ENCODE data around the gene FMNL3.

FMNL3 gene

GRCh38 chr12:49658276-49658675 is 48.9 kb downstream of the FMNL3 start:
- H3K4me3 ChIP-seq (ENCODE audit: low read length) = no peak overlapping the region
- no peak overlapping the region for H3K27ac ChIP-seq (ENCODE audit: low read length)
- no peaks in the 10 kb centered on the region for H3K4me1 ChIP-seq (ENCODE audit: control insufficient read depth, low read depth, low read length)
- no peak overlapping the region for H3K9ac ChIP-seq (ENCODE audit: low read length)
- peaks cover 31% of the 10 kb centered on the region for H3K36me3 ChIP-seq (ENCODE audit: control insufficient read depth, low read depth, low read length)
- H3K27me3 ChIP-seq (ENCODE audit: control insufficient read depth, insufficient read depth, low read length) = no peaks in the 10 kb centered on the region
- no peaks in the 10 kb centered on the region for H3K9me3 ChIP-seq (ENCODE audit: control insufficient read depth, low read depth, low read length)

GRCh38 chr12:49655595-49656236 is 51.5 kb downstream of the FMNL3 start:
- Histone ChIP-seq H3K27me3 (ENCODE audit: control insufficient read depth, insufficient read depth, low read length) (no peaks in the 10 kb centered on the region), H3K27ac (ENCODE audit: low read length) (no peak overlapping the region), H3K4me3 (ENCODE audit: low read length) (no peak overlapping the region), H3K9me3 (ENCODE audit: control insufficient read depth, low read depth, low read length) (no peaks in the 10 kb centered on the region), H3K4me1 (ENCODE audit: control insufficient read depth, low read depth, low read length) (no peaks in the 10 kb centered on the region), H3K9ac (ENCODE audit: low read length) (no peak overlapping the region), H3K36me3 (ENCODE audit: control insufficient read depth, low read depth, low read length) (peaks cover 41% of the 10 kb centered on the region)

DNA sequence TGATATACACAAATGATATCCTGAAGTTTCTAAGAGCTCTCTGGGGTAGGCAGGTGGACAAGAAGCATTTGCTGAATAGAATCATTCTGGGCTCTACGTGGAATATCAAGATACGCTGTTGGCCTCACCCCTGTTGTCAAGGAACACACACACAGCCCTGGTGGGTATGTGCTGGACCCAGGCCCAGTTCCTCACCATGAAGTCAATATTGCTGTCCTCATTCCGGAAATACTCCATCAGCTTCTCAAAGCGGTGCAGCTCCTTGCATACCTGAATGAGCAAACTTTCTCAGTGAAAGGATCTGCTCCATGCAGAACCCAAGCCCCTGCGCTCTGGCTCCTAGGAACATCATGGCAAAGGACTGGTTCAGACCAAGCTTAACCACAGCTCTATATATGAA is 52.5 kb downstream of the FMNL3 start:
- H3K27me3 ChIP-seq (ENCODE audit: control insufficient read depth, insufficient read depth, low read length) = no peaks in the 10 kb centered on the region
- H3K36me3 ChIP-seq (ENCODE audit: control insufficient read depth, low read depth, low read length) = peaks cover 43% of the 10 kb centered on the region
- H3K4me3 ChIP-seq (ENCODE audit: low read length) = no peak overlapping the region
- no peak overlapping the region for H3K9ac ChIP-seq (ENCODE audit: low read length)
- no peak overlapping the region for H3K27ac ChIP-seq (ENCODE audit: low read length)
- no peaks in the 10 kb centered on the region for H3K9me3 ChIP-seq (ENCODE audit: control insufficient read depth, low read depth, low read length)
- H3K4me1 ChIP-seq (ENCODE audit: control insufficient read depth, low read depth, low read length) = no peaks in the 10 kb centered on the region

GRCh38 chr12:49652921-49653520 is 54.2 kb downstream of the FMNL3 start:
- Histone ChIP-seq H3K4me3 (ENCODE audit: low read length) (no peak overlapping the region), H3K9me3 (ENCODE audit: control insufficient read depth, low read depth, low read length) (no peaks in the 10 kb centered on the region), H3K27ac (ENCODE audit: low read length) (no peak overlapping the region), H3K27me3 (ENCODE audit: control insufficient read depth, insufficient read depth, low read length) (no peaks in the 10 kb centered on the region), H3K9ac (ENCODE audit: low read length) (no peak overlapping the region), H3K36me3 (ENCODE audit: control insufficient read depth, low read depth, low read length) (peaks cover 55% of the 10 kb centered on the region), H3K4me1 (ENCODE audit: control insufficient read depth, low read depth, low read length) (no peaks in the 10 kb centered on the region)

GRCh38 chr12:49651855-49652254 is 55.4 kb downstream of the FMNL3 start:
- no peak overlapping the region for H3K9ac ChIP-seq (ENCODE audit: low read length)
- H3K36me3 ChIP-seq (ENCODE audit: control insufficient read depth, low read depth, low read length) = peaks cover 52% of the 10 kb centered on the region
- H3K27me3 ChIP-seq (ENCODE audit: control insufficient read depth, insufficient read depth, low read length) = no peaks in the 10 kb centered on the region
- H3K4me1 ChIP-seq (ENCODE audit: control insufficient read depth, low read depth, low read length) = no peaks in the 10 kb centered on the region
- H3K4me3 ChIP-seq (ENCODE audit: low read length) = no peak overlapping the region
- no peak overlapping the region for H3K27ac ChIP-seq (ENCODE audit: low read length)
- H3K9me3 ChIP-seq (ENCODE audit: control insufficient read depth, low read depth, low read length) = no peaks in the 10 kb centered on the region

DNA sequence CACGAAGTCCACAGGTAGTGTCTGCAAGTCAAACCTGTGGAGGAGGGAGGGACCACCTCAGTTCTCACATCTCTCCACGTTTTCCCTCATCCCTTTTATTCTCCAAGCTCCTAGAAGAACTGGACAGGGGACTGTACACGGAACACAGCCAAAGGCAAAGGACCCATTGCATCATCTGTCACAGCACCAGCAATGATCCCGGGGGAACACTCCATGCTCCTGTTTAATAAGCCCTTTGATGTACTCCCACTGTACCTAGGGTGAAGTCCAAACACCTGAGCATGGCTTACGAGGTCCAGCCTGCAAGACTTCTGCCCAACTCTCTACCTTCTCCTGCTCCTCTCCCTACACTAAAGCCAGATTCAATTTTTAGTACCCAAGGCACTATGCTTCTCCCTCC is 57.3 kb downstream of the FMNL3 start:
- Histone ChIP-seq H3K9ac (ENCODE audit: low read length) (no peak overlapping the region), H3K4me3 (ENCODE audit: low read length) (no peak overlapping the region), H3K27ac (ENCODE audit: low read length) (no peak overlapping the region), H3K27me3 (ENCODE audit: control insufficient read depth, insufficient read depth, low read length) (no peaks in the 10 kb centered on the region), H3K4me1 (ENCODE audit: control insufficient read depth, low read depth, low read length) (no peaks in the 10 kb centered on the region), H3K36me3 (ENCODE audit: control insufficient read depth, low read depth, low read length) (peaks cover 56% of the 10 kb centered on the region), H3K9me3 (ENCODE audit: control insufficient read depth, low read depth, low read length) (no peaks in the 10 kb centered on the region)

GRCh38 chr12:49649445-49649844 is 57.8 kb downstream of the FMNL3 start:
- H3K4me3 ChIP-seq (ENCODE audit: low read length) = no peak overlapping the region
- H3K27me3 ChIP-seq (ENCODE audit: control insufficient read depth, insufficient read depth, low read length) = no peaks in the 10 kb centered on the region
- peaks cover 52% of the 10 kb centered on the region for H3K36me3 ChIP-seq (ENCODE audit: control insufficient read depth, low read depth, low read length)
- no peak overlapping the region for H3K9ac ChIP-seq (ENCODE audit: low read length)
- no peaks in the 10 kb centered on the region for H3K4me1 ChIP-seq (ENCODE audit: control insufficient read depth, low read depth, low read length)
- no peaks in the 10 kb centered on the region for H3K9me3 ChIP-seq (ENCODE audit: control insufficient read depth, low read depth, low read length)
- no peak overlapping the region for H3K27ac ChIP-seq (ENCODE audit: low read length)

DNA sequence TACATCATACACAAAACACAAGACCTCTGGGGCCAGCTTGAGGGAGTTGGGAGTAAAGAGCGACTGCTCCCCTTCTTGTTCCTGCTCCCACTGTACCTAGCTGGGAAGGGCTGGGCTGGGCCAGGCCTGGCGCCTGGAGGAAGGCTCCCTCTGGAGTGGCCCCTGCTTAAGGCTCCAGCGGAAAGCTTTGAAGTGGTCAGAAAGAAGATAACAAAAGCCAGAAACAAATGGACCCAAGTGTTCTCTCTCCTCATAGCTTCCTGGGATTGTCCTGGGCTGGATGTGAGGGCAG is 58.5 kb downstream of the FMNL3 start:
- peaks cover 53% of the 10 kb centered on the region for H3K36me3 ChIP-seq (ENCODE audit: control insufficient read depth, low read depth, low read length)
- no peaks in the 10 kb centered on the region for H3K9me3 ChIP-seq (ENCODE audit: control insufficient read depth, low read depth, low read length)
- H3K9ac ChIP-seq (ENCODE audit: low read length) = no peak overlapping the region
- no peaks in the 10 kb centered on the region for H3K27me3 ChIP-seq (ENCODE audit: control insufficient read depth, insufficient read depth, low read length)
- no peak overlapping the region for H3K27ac ChIP-seq (ENCODE audit: low read length)
- no peaks in the 10 kb centered on the region for H3K4me1 ChIP-seq (ENCODE audit: control insufficient read depth, low read depth, low read length)
- no peak overlapping the region for H3K4me3 ChIP-seq (ENCODE audit: low read length)

GRCh38 chr12:49647827-49648711 is 59.1 kb downstream of the FMNL3 start:
- Histone ChIP-seq H3K27ac (ENCODE audit: low read length) (no peak overlapping the region), H3K9ac (ENCODE audit: low read length) (no peak overlapping the region), H3K36me3 (ENCODE audit: control insufficient read depth, low read depth, low read length) (peaks cover 53% of the 10 kb centered on the region), H3K27me3 (ENCODE audit: control insufficient read depth, insufficient read depth, low read length) (no peaks in the 10 kb centered on the region), H3K4me3 (ENCODE audit: low read length) (no peak overlapping the region), H3K9me3 (ENCODE audit: control insufficient read depth, low read depth, low read length) (no peaks in the 10 kb centered on the region), H3K4me1 (ENCODE audit: control insufficient read depth, low read depth, low read length) (no peaks in the 10 kb centered on the region)

DNA sequence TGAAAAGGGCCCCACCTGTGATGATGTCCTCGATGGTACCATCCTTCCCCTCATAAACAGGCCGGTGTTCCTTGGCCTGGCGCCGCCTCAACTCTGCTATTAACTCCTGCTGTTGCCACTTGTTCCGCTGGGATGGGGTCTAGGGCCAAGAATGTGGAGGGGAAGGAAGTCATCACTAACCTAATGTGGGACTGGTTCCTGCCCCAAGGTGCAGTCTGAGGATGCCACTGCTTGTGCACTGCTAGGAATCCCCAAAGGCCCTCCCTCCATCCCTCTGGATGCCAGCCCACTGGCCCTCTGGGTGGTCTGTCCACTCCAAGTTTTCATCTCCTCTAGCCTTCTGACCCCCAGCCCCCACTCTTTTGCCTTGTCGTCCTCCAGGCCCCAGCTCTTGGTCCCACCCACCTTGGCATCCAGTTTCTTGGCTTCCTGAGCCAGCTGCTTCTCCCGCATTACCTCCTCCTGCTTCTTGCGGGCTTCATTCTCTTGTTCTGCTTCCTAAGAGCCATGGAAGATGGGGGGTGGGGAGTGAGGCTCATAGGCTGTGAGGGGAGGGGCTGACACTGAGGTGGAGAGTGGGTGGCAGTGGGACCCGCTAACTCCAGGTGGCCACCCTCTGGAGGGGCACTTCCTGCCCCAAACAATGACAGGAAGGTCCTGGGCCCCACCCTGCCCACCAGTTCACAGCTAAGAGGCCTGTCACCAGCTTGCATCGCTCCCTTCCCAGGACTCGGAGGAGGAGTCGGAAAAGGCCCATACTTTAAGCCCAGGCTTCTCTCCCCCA is 60.1 kb downstream of the FMNL3 start:
- Histone ChIP-seq H3K36me3 (ENCODE audit: control insufficient read depth, low read depth, low read length) (peaks cover 60% of the 10 kb centered on the region), H3K4me3 (ENCODE audit: low read length) (no peak overlapping the region), H3K27me3 (ENCODE audit: control insufficient read depth, insufficient read depth, low read length) (no peaks in the 10 kb centered on the region), H3K4me1 (ENCODE audit: control insufficient read depth, low read depth, low read length) (no peaks in the 10 kb centered on the region), H3K9ac (ENCODE audit: low read length) (no peak overlapping the region), H3K9me3 (ENCODE audit: control insufficient read depth, low read depth, low read length) (no peaks in the 10 kb centered on the region), H3K27ac (ENCODE audit: low read length) (no peak overlapping the region)

- peaks cover 63% of the 10 kb centered on the region for H3K36me3 ChIP-seq (ENCODE audit: control insufficient read depth, low read depth, low read length)
- H3K9ac ChIP-seq (ENCODE audit: low read length) = no peak overlapping the region
- no peaks in the 10 kb centered on the region for H3K4me1 ChIP-seq (ENCODE audit: control insufficient read depth, low read depth, low read length)
- no peak overlapping the region for H3K4me3 ChIP-seq (ENCODE audit: low read length)
- no peak overlapping the region for H3K27ac ChIP-seq (ENCODE audit: low read length)
- no peaks in the 10 kb centered on the region for H3K9me3 ChIP-seq (ENCODE audit: control insufficient read depth, low read depth, low read length)
- no peaks in the 10 kb centered on the region for H3K27me3 ChIP-seq (ENCODE audit: control insufficient read depth, insufficient read depth, low read length)
Measured at GRCh38 chr12:49646331-49646830, 60.8 kb downstream of the FMNL3 start.

Data from iPS-18a (cell line).